HG02973 (cell line): ENCODE results near the gene ITGB4.

ENCODE experiments used
- ATAC-seq: cut with Tn5 transposase; IDR thresholded peaks from one replicate; pipeline ENCODE4 v1.9.1; 2021; ENCODE audit warnings: moderate library complexity; ENCODE audit not compliant: unreplicated experiment

The ITGB4 gene

DNA sequence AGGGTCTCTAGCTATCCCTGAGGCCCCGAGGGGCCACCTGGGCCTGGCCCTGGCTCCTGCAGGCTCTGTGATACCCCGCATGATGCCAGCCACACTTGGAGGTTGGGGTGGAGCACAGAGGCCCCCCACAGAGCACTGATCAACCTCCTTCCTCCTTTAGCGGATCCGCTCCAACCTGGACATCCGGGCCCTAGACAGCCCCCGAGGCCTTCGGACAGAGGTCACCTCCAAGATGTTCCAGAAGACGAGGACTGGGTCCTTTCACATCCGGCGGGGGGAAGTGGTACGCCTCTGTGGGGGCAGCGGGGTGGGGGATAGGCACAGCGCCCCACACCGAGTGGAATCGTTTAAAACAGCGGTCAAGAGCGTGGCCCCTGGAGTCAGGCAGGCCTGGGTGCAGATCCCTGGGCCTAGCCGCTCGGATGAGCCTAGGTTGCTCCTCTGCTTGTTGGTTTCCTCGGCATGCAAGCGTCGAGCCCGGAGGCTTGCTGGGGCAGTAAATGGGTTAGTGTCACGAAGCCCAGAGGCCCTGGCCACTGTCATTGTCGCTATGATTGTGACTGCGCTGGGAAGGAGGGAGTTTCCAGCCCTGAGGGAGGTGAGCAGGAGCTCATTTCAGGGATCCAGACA, 9.9 kb downstream of the ITGB4 start:
- no peak for ATAC-seq

DNA sequence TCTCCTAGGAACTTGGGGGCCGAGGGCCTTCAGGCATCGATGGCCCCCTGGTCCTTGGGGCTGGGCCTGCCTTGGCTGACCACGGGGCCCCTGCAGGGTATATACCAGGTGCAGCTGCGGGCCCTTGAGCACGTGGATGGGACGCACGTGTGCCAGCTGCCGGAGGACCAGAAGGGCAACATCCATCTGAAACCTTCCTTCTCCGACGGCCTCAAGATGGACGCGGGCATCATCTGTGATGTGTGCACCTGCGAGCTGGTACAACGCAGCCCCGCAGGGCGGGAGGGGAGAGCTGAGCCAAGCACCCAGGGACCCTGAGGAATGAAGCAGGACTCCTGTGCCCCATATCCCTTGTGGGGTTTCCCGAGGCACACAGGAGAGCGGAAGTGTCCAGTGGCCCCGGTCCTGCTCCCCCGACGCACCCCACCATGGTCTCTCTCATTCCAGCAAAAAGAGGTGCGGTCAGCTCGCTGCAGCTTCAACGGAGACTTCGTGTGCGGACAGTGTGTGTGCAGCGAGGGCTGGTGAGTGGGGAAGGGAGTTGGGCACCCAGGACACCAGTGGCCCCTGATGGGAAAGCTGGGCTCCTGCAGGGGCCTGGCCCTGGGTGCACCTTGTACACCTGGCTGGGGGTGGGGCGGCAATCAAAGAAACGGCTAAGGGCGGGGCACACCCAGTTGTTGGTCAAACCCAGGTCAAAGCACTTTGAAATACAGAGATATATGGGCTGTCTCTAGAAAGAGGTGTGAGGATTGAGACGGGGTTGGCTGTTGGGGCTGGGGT, 10.6 kb downstream of the ITGB4 start:
- no peak for ATAC-seq

DNA sequence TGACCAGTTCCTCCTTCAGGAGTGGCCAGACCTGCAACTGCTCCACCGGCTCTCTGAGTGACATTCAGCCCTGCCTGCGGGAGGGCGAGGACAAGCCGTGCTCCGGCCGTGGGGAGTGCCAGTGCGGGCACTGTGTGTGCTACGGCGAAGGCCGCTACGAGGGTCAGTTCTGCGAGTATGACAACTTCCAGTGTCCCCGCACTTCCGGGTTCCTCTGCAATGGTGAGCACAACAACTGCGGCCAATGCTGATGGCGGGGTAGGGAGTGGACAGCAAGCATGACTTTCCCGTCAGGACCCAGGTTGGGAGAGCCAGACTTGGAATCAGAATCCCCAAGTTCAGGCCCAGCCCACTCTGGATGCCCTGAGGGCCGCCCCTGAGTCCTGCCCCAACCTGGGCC, 12.2 kb downstream of the ITGB4 start:
- ATAC-seq, result no peak

DNA sequence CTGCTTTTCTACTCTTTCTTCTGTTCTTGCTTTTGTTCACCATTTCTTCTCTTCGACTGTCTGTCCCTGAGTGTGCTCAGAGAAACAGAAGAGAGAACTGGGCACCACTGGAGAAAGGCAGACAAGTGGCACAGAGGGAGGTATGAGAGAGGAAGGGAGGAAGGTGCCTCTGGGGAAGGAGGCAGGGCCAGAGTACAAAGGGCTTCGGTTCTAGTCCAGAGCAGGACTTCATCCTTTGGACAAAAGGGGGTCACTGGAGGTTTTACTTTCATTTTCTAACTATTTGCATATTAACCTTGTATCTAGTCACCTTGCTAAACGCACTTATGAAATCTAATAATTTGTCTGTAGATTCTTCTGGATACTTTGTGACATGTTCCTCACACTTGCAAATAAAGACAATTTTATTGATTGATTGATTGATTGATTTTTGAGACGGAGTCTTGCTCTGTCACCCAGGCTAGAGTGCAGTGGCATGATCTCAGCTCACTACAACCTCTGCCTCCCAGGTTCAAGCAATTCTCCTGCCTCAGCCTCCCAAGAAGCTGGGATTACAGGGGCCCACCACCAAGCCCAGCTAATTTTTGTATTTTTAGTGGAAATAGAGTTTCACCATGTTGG, 13.5 kb downstream of the ITGB4 start:
- ATAC-seq, result no peak

DNA sequence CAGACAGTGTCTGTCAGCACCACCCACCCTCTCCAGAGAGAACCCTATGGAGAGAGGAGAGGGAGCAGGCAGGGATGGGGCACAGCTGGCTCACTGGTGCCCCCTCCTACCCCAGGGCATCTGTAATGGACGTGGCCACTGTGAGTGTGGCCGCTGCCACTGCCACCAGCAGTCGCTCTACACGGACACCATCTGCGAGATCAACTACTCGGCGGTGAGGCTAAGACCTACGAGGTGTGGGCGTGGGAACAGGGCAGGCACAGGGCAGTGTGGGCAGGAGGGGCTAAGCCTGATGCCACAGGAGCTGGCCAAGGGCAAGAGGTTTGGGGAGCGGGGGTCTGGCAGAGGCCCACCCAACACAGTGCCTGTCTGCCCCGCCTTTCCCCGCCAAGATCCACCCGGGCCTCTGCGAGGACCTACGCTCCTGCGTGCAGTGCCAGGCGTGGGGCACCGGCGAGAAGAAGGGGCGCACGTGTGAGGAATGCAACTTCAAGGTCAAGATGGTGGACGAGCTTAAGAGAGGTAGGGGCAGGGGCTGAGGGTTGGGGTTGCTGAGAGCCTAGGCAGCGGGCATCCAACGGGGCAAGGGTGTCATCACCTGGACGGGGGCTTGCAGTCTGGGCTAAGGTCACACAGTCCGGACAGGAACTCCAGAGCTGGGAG, 15.0 kb downstream of the ITGB4 start:
- ATAC-seq, result no peak

DNA sequence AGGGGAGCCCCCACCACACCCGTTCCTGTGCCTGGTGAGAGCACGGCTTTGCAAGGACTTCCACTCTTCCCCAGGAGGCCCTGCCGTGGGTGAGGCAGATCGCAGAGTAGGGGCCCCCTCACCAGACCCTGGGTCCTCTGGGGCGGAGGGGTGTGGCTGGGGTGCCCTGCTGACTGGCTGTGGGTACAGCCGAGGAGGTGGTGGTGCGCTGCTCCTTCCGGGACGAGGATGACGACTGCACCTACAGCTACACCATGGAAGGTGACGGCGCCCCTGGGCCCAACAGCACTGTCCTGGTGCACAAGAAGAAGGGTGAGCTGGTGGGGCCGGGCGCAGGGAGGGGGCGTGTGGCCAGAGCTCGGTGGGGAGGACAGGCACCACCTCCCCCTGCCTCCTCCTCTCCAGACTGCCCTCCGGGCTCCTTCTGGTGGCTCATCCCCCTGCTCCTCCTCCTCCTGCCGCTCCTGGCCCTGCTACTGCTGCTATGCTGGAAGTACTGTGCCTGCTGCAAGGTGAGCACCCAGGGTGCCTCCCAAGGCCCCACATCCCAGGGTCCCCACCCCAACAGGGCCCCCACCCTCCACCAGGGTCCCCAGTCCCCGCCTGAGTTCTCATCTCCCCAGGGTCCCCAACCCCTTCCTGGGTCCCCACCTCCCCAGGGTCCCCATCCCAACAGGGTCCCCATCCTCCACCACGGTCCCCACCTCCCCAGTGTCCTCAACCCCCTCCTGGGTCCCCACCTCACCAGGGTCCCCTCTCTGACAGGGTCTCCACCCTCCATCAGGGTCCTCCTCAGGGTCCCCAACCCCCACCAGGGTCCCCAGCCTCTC, 16.1 kb downstream of the ITGB4 start:
- no peak for ATAC-seq

DNA sequence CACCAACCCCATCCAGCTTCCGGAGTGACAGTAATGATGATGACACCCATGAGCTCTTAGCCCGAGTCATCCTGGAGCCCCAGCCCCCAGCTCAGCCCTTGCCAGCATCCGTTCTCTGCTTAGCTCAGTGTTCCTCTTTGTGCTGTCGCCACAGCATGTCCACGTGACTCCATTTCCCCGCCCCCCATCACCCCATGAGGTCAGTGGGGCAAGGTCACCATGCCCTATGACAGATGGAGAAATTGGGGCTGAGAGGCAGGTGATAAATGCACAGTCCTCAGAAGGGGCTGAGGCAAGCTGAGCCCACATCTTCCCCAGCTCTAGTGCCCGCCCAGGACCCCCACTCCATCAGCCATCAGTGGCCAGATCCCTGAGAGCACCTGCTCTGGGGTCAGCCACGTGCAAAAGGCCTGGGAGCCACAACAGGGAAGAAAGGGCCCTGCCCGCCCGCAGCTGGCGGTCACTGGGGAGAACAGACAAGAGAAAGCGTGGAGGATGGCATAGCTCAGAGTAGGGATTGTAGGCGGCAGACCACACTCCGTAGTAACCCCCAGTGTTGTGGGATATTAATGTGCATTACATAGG, 17.1 kb downstream of the ITGB4 start:
- no peak for ATAC-seq

DNA sequence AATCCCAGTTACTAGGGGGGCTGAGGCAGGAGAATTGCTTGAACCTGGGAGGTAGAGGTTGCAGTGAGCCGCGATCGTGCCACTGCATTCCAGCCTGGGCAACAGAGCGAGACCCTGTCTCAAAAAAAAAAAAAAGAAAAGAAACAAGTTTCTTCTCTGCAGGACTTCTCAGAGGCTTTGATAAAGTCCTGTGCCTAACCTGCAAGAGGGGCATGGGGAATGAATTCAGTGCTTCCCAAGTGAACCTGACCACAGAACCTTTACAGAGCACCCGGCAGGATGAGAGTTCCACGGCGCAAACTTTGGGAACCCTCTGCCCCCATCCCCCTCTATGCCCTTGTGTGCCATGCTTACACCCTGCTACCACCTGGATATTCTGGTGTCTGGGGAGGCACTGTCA, 17.9 kb downstream of the ITGB4 start:
- ATAC-seq, result no peak

DNA sequence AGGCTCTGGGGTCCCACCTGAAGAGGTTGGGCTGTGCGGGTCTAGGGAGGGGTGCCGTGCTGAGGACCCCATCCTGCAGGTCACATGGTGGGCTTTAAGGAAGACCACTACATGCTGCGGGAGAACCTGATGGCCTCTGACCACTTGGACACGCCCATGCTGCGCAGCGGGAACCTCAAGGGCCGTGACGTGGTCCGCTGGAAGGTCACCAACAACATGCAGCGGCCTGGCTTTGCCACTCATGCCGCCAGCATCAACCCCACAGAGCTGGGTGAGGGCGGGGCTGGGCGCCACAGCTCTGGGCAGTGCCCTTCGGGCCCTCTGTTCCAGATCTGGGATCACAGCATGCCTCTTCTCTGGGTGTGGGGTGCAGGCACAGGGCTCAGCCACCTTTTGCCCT, 18.5 kb downstream of the ITGB4 start:
- no peak for ATAC-seq

DNA sequence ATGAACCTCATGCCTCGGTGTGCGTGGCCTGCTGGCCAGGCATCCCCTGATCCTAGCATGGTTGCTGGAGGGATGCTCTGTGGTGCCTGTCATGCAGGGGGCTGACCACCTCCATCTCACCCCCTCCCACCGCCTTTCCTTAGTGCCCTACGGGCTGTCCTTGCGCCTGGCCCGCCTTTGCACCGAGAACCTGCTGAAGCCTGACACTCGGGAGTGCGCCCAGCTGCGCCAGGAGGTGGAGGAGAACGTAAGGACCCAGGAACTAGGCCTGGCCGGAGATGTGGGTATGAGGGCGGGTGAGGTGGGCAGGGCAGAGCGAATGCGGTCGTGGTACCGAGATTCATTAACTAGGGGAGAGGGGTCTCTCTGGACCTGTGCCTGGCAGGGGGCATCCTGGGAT, 19.0 kb downstream of the ITGB4 start:
- no peak for ATAC-seq

DNA sequence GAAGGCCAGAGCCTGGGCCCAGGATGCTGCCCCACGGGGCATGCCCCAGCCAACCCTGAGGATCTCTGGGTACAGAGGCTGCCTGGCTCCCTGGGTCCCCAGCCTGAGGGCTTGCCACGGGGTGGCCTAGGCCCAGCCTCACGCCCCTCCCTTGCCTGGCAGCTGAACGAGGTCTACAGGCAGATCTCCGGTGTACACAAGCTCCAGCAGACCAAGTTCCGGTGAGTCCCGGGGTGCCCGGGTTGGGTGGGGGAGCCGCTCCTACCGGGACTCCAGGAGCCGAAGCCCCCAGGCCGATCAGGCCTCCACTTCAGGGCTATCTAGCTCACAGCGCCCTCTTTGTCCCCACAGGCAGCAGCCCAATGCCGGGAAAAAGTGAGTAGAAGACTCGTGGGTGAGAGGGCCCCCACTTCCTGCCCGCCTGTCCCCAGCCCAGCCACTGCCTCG, 19.4 kb downstream of the ITGB4 start:
- ATAC-seq, result no peak

DNA sequence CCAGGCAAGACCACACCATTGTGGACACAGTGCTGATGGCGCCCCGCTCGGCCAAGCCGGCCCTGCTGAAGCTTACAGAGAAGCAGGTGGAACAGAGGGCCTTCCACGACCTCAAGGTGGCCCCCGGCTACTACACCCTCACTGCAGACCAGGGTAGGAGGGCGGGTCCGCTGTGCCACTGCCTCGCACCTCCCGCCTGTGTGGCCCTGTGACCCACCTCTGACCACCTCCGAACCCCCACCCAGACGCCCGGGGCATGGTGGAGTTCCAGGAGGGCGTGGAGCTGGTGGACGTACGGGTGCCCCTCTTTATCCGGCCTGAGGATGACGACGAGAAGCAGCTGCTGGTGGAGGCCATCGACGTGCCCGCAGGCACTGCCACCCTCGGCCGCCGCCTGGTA, 21.1 kb downstream of the ITGB4 start:
- no peak for ATAC-seq

DNA sequence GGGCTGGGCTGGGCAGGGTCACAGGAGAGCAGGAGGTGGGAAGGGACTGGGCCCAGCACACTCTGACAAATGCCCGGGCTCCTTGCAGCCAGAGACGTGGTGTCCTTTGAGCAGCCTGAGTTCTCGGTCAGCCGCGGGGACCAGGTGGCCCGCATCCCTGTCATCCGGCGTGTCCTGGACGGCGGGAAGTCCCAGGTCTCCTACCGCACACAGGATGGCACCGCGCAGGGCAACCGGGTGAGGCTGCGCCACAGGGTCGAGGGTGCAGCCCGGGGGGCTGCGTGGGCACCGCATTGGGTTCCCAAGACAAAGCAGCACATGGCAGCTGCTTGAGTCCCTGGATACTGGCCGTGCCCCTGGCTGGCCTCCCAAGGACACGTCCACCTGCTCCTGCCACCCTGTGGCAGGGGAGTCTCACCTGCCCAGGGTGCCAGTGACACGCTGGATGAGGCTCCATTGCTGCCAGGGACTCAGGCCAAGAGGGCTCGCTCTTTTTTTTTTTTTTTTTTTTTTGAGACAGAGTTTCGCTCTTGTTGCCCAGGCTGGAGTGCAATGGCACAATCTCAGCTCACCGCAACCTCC, 22.5 kb downstream of the ITGB4 start:
- ATAC-seq, result no peak

DNA sequence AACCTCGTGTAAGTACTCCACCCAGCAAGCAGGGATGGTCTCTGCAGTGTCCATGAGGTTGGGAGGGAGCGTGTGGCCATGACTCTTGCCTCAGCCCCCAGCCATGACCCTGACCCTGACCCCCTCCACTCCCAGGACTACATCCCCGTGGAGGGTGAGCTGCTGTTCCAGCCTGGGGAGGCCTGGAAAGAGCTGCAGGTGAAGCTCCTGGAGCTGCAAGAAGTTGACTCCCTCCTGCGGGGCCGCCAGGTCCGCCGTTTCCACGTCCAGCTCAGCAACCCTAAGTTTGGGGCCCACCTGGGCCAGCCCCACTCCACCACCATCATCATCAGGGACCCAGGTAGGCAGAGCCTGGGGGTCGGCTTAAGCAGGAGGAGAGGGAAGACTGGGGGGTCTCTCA, 27.4 kb downstream of the ITGB4 start:
- ATAC-seq, result no peak

DNA sequence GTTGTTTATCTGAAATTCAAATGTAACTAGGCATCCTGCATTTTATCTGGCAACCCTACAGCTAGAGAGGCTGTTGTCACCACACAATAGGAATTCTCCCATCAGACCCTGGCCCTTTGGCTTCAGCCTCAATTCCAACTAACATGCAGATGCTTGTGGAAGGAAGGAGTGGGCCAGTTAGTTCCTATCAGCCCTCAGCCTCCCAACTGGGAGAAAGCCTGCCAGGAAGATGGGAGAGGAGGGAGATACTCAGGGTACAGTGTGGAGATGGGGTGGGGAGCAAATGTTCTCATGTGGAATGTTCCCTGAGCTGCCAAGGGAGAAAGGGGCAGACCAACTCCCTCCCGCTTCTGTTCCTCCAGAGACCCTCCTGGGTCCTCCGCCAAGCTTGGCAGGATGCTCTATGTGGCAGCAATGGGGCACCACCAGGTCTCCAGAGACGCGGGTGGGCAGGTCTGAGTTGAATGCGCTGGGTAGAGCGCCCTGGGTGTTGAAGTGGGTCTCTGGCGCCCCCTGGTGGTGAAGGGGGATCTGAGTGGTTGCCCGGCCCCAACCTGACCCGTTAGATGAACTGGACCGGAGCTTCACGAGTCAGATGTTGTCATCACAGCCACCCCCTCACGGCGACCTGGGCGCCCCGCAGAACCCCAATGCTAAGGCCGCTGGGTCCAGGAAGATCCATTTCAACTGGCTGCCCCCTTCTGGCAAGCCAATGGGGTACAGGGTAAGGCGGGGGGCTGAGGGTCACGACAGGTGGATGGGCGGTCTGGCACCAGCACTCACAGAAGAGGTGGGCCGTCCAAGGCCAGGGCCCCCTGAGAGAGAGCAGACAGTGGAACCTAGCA, 28.5 kb downstream of the ITGB4 start:
- no peak for ATAC-seq

DNA sequence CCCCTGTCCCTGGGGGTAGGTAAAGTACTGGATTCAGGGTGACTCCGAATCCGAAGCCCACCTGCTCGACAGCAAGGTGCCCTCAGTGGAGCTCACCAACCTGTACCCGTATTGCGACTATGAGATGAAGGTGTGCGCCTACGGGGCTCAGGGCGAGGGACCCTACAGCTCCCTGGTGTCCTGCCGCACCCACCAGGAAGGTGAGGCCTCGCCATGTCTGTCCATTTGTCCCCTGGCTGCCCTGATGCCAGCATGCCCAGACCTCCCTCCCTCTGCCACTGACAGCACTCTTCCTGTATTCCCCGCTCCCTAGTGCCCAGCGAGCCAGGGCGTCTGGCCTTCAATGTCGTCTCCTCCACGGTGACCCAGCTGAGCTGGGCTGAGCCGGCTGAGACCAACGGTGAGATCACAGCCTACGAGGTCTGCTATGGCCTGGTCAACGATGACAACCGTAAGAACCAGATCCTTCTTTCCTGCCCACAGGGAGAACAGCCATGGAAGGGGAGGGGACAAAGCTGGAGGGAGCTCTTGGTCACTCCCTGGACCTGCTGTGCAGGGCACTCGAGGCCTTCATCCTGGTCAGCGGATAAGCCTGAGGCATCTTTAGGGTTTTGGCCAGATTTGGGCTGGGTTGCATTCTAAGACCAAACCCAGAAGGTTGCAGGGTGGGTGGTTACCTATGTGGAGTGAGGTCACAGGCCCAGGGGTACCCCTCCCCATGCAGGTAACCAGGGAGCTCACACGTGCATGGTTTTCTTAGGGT, 29.6 kb downstream of the ITGB4 start:
- no peak for ATAC-seq

DNA sequence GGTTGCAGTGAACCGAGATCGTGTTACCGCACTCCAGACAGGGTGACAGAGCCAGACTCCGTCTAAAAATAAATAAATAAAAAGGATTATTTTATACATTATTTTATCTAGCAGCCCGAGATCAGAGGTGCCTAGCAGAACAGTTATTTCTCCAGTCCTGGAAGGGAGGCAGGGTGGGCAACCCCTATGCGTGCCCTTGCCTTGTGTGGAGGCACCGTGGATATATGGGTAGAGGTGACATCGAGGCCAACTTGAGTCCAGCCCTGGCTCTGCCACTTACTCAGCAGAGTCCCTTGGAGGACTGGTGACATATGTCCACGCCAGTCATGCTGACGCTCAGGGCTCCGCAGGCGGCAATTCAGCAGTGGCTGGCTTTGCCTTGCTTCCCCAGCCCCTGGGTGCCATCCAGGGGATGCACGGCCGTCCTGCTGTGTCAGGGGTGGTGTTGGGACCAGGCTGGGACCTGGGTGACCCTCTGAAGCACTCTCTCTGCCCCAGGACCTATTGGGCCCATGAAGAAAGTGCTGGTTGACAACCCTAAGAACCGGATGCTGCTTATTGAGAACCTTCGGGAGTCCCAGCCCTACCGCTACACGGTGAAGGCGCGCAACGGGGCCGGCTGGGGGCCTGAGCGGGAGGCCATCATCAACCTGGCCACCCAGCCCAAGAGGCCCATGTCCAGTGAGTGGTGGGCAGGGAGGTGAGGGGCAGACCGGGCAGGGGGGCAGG, 30.6 kb downstream of the ITGB4 start:
- no peak for ATAC-seq

DNA sequence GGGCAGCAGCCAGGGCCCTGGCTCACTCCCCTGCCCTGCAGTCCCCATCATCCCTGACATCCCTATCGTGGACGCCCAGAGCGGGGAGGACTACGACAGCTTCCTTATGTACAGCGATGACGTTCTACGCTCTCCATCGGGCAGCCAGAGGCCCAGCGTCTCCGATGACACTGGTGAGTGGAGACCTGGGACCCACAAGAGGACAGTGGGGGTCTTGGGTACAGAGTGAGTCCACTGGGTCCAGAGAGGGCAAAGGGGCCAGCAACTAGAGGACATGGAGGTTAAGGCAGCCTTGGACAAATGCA, 31.1 kb downstream of the ITGB4 start:
- no peak for ATAC-seq
